NCI-H2107 treated with DMSO at 0.1 percent for 48 hours (cell line): ENCODE results near the gene CCDC12.

Source experiments
- DNase-seq: peaks from one replicate; lab custom pipeline; 2025; ENCODE audit not compliant: unreplicated experiment; lab: John Stamatoyannopoulos, UW

Gene CCDC12

GRCh38 chr3:46908294-46908985, 68.1 kb downstream of the CCDC12 start:
- DNase-seq = no peak

DNA sequence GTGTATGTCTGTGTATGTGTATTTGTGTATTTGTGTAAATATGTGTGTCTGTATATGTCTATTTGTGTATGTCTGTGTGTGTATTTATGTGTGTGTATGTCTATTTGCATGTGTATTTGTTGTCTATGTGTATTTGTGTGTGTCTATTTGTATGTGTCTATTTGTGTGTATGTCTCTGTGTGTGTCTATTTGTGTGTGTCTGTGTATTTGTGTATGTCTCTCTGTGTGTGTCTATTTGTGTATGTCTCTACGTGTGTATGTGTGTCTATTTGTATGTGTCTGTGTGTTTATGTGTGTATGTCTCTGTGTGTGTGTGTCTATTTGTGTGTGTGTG, 68.6 kb downstream of the CCDC12 start:
- no peak for DNase-seq

- DNase-seq = no peak
Observed at GRCh38 chr3:46907271-46907670, 69.3 kb downstream of the CCDC12 start.

GRCh38 chr3:46906471-46907058, 70.0 kb downstream of the CCDC12 start:
- no peak for DNase-seq

GRCh38 chr3:46905661-46906451, 70.7 kb downstream of the CCDC12 start:
- no peak for DNase-seq

GRCh38 chr3:46905213-46905560, 71.4 kb downstream of the CCDC12 start:
- no peak for DNase-seq

GRCh38 chr3:46904303-46905212, 72.0 kb downstream of the CCDC12 start:
- no peak for DNase-seq

- DNase-seq = no peak
Observed at GRCh38 chr3:46903341-46904302, 72.9 kb downstream of the CCDC12 start.

DNA sequence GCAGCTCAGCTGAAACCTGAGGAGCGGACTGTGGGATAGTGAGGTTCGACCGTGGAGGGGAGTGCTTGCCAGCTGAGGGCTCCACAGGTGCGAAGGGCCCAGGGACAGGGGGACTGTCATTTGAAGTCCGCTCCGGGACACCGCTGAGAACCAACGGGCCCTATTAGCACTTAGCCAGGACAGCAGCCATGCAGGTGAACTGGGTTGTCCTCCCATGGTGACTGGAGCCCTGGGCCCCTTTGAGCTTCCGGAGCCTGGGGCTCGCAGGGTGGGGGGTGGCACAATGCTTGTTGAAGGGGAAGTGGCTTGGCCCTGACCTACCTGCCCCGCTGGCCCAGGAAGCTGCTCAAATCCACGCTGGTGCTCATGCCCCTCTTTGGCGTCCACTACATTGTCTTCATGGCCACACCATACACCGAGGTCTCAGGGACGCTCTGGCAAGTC, 74.3 kb downstream of the CCDC12 start:
- DNase-seq = no peak

- DNase-seq = no peak
Observed at GRCh38 chr3:46901591-46902187, 74.9 kb downstream of the CCDC12 start.

DNA sequence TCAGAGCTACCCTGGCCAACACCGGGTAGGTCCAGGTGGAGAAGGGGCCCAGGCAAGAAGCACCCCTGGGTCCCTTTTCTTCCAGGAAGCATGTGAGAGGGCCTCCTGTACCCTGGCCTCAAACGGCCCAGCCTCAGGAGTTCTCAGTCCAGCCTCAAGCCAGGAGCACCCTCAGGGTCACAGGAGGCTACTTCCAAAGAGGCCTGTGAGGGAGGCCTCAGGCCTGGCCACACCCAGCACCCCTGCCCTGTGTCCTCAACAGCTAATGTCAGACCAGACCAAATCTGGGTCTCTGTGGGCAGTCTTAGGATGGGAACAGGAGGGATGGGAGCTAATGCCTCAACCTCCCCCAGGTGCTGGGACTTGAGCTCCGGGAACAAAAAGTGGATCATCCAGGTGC, 75.5 kb downstream of the CCDC12 start:
- no peak for DNase-seq

GRCh38 chr3:46900356-46900755, 76.2 kb downstream of the CCDC12 start:
- no peak for DNase-seq

DNA sequence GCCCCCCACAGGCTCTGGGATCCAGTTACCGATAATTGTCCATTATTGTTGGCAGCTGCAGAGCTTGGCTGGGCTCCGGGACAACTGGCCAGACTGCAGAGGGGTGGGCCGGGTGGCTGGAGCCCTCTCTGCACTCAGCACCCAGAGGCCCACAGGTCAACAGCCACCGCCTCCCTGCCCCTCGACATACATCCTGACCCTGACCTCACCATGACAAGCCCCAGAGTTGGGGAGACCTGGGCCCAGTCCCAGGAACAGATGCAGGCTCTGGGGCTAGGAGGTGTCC, 76.6 kb downstream of the CCDC12 start:
- DNase-seq = peak; percentile 6

- no peak for DNase-seq
Observed at GRCh38 chr3:46899151-46900006, 77.2 kb downstream of the CCDC12 start.

DNA sequence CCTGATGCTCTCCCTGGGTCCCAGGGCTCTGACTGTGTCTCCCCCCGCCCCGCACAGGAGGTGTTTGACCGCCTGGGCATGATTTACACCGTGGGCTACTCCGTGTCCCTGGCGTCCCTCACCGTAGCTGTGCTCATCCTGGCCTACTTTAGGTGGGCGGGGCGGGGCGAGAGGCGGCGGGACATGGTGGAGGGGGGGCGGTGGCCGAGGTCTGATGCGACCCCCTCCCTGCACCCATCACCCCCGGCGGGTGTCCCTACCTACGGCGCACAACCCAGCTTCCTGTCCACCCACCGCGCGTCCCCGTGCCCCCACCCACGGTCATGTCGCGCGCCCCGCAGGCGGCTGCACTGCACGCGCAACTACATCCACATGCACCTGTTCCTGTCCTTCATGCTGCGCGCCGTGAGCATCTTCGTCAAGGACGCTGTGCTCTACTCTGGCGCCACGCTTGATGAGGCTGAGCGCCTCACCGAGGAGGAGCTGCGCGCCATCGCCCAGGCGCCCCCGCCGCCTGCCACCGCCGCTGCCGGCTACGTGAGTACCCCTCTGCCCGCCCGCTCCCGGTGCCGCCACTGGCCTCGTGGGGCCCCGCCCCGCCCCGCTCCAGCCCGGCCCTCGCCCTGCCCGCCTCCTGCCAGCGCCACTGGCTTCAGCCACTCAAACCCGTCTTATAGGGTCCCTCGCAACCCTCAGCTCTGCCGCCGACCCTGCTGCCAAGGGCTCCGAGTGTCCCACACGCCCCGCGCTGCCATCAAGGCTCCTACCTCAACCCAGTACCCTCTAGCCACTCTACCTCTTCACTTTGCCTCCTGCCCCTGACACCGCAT, 78.0 kb downstream of the CCDC12 start:
- DNase-seq = no peak

DNA sequence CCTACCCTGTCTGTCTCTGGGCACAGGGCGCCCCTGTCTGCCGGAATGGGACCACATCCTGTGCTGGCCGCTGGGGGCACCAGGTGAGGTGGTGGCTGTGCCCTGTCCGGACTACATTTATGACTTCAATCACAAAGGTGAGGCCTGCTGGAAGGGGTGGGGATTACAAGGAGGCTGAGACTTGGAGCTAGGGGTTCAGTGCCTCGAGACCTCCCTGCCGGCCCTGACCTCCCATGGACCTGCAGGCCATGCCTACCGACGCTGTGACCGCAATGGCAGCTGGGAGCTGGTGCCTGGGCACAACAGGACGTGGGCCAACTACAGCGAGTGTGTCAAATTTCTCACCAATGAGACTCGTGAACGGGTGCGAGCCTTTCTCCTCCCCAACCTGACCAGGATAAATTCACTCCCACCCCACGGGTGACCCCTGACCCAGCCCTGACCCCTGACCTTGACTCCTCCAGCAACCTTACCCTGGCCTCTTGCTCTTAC, 78.7 kb downstream of the CCDC12 start:
- no peak for DNase-seq

DNA sequence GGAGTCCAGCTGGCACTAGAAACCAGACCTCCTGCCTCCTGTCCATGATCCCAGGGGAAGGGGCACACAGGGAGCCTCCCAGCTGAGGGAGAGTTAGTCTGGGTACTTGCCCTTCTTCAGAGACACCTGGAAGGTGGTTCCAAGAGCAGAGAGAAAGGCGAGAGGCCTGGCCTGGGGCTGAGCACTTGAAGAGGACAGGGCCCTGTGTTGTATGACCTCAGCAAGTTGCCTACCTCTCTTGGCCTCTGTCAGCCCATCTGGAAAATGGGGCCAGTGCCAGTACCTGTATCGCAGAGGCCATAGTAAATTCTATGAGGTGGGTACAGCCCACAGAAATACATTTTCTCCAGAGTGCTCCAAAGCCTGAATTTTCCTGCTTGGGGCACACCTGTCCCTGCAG, 79.5 kb downstream of the CCDC12 start:
- no peak for DNase-seq

GRCh38 chr3:46896386-46896785, 80.2 kb downstream of the CCDC12 start:
- no peak for DNase-seq
